ENCODE results near the gene KCNIP4. TPM values are rescaled to one million over a fixed set of nuclear protein-coding genes. Genes with fewer than 3 reads are reported as not detected.

Gene KCNIP4
- total and polyA plus RNA-seq, 10 of the 15 experiments (the other 5 are each of a cell fraction or from before 2014, with no cell fraction given) = 0.03 to 0.23 (median 0.13) TPM; not detected in 7

GRCh38 chr4:21555083-21555482, 393.5 kb downstream of the KCNIP4 start:
- SMC1A ChIA-PET (ENCODE audit: uncharacterized antibody, unreplicated experiment) = no interaction called here
- Histone ChIP-seq H3K27me3 (replicated peaks in 1 of 2; ENCODE audit: control insufficient read depth in 2 of 2, insufficient read depth in 2 of 2, low read length in 1 of 2) (no peaks in the 10 kb centered on the region), H4K20me1 (ENCODE audit: control insufficient read depth, insufficient read depth) (no peaks in the 10 kb centered on the region), H3K4me2 (ENCODE audit: control insufficient read depth, insufficient read depth) (no peak overlapping the region), H3K9ac (ENCODE audit: control insufficient read depth, insufficient read depth, low read length) (no peak overlapping the region), H3K9me3 (replicated peaks; ENCODE audit: control insufficient read depth, insufficient read depth, low read length) (no peaks in the 10 kb centered on the region), H3K36me3 (ENCODE audit: control insufficient read depth in 2 of 2, insufficient read depth in 2 of 2, low read length in 1 of 2) (no peaks in the 10 kb centered on the region), H3K4me3 (no peak overlapping the region), H3K4me1 (ENCODE audit: control insufficient read depth, insufficient read depth, low read length) (no peaks in the 10 kb centered on the region), H3K27ac (ENCODE audit: control insufficient read depth, insufficient read depth) (no peak overlapping the region), H3K79me2 (ENCODE audit: control insufficient read depth, insufficient read depth, low read length) (no peaks in the 10 kb centered on the region), H2AFZ (ENCODE audit: control insufficient read depth, low read depth, low read length) (no peak overlapping the region)
- in situ Hi-C loops (cut with MboI) (no loop called here), intact Hi-C loops (cut with micrococcal nuclease; ENCODE audit: unreplicated experiment) (no loop called here)
- 0% methylated on average over 3 of the region's 3 CpGs for WGBS (ENCODE audit: insufficient coverage, insufficient replicate concordance, low lambda C conversion rate, missing lambda C conversion rate)
- RAD21 ChIA-PET (ENCODE audit: unreplicated experiment) = no interaction called here
- no TSS peak for BruUV-seq (replicated peaks)
- no peak for DNase-seq (ENCODE audit: low read depth, low spot score)
- ATAC-seq = no peak
- POLR2A ChIA-PET = no interaction called here
- no peak for TF ChIP-seq RELB (IDR thresholded peaks at IDR 0.05; ENCODE audit: low read depth)
- FAIRE-seq = no peak
- CTCF ChIA-PET = no interaction called here

GRCh38 chr4:21554500-21554899, 394.1 kb downstream of the KCNIP4 start:
- intact Hi-C loops (cut with micrococcal nuclease; ENCODE audit: unreplicated experiment) = no loop called here
- DNase-seq (ENCODE audit: low read depth, low spot score) = no peak
- ChIA-PET POLR2A (no interaction called here), SMC1A (ENCODE audit: uncharacterized antibody, unreplicated experiment) (no interaction called here), RAD21 (ENCODE audit: unreplicated experiment) (no interaction called here), CTCF (no interaction called here)
- WGBS (ENCODE audit: insufficient coverage, insufficient replicate concordance, low lambda C conversion rate, missing lambda C conversion rate) = 0% methylated on average over 3 of the region's 3 CpGs
- Histone ChIP-seq H3K79me2 (ENCODE audit: control insufficient read depth, insufficient read depth, low read length) (no peaks in the 10 kb centered on the region), H3K9ac (ENCODE audit: control insufficient read depth, insufficient read depth, low read length) (no peak overlapping the region), H3K4me3 (no peak overlapping the region), H2AFZ (ENCODE audit: control insufficient read depth, low read depth, low read length) (no peak overlapping the region), H3K27me3 (replicated peaks in 1 of 2; ENCODE audit: control insufficient read depth in 2 of 2, insufficient read depth in 2 of 2, low read length in 1 of 2) (no peaks in the 10 kb centered on the region), H3K36me3 (ENCODE audit: control insufficient read depth in 2 of 2, insufficient read depth in 2 of 2, low read length in 1 of 2) (no peaks in the 10 kb centered on the region), H3K27ac (ENCODE audit: control insufficient read depth, insufficient read depth) (no peak overlapping the region), H3K4me1 (ENCODE audit: control insufficient read depth, insufficient read depth, low read length) (no peaks in the 10 kb centered on the region), H3K9me3 (replicated peaks; ENCODE audit: control insufficient read depth, insufficient read depth, low read length) (no peaks in the 10 kb centered on the region), H4K20me1 (ENCODE audit: control insufficient read depth, insufficient read depth) (no peaks in the 10 kb centered on the region), H3K4me2 (ENCODE audit: control insufficient read depth, insufficient read depth) (no peak overlapping the region)
- FAIRE-seq = no peak
- BruUV-seq (replicated peaks) = no TSS peak
- in situ Hi-C loops (cut with MboI) = no loop called here
- no peak for ATAC-seq
- no peak for TF ChIP-seq TARDBP (IDR thresholded peaks at IDR 0.05; ENCODE audit: borderline replicate concordance)
- TF ChIP-seq MYB (IDR thresholded peaks at IDR 0.05; ENCODE audit: borderline replicate concordance, low read depth, low read length) = no peak
- TF ChIP-seq TCF7 (IDR thresholded peaks at IDR 0.05; ENCODE audit: borderline replicate concordance) = no peak
- TF ChIP-seq GATAD2B (conservative IDR thresholded peaks at IDR 0.05; ENCODE audit: low read depth) = no peak
- no peak for TF ChIP-seq ZNF592 (IDR thresholded peaks at IDR 0.05)
- no peak for TF ChIP-seq NKRF (conservative IDR thresholded peaks at IDR 0.05)

All from GM12878 (cell line).